NCI-H1417 (cell line): ENCODE results near the gene UBE2J2.

Experiments used
- DNase-seq, 3 experiments: peaks; one replicate each; lab custom pipeline; 2025; lab: John Stamatoyannopoulos, UW

Gene UBE2J2

GRCh38 chr1:1281533-1282321 is 8.1 kb upstream of the UBE2J2 start:
- DNase-seq = no peak

GRCh38 chr1:1280782-1281481 is 7.3 kb upstream of the UBE2J2 start:
- DNase-seq = no peak

DNA sequence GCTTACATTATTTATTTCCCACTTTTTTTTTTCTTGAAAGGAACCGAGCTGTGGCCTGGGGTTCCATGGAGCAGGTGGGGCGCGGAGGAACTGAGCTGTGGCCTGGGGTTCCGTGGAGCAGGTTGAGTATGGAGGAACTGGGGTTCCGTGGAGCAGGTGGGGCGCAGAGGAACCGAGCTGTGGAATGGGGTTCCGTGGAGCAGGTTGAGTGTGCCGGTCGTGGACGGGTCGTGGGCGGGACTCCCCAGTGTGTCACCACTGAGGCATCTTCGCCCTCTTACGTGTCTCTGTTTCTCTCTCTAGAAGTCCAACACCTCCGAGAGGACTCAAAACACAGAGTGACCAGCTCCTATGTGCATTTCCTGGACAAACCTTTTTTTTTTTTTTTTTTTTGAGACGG is 5.4 kb upstream of the UBE2J2 start:
- no peak for DNase-seq

DNA sequence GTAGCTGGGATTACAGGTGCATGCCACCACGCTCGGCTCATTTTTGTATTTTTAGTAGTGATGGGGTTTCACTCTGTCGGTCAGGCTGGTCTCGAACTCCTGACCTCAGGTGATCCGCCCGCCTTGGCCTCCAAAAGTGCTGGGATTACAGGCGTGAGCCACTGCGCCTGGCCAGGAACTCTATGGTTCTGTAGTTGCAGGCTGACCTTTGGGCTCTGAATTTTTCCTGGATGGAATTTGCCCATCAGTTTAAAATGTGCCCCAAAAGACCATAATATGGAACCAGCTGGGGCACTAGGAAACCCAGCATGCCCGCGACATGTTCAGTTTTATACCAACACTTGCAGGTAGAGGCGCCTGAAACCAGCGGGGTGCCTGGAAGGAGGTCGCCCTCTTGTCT is 5.0 kb upstream of the UBE2J2 start:
- no peak for DNase-seq

DNA sequence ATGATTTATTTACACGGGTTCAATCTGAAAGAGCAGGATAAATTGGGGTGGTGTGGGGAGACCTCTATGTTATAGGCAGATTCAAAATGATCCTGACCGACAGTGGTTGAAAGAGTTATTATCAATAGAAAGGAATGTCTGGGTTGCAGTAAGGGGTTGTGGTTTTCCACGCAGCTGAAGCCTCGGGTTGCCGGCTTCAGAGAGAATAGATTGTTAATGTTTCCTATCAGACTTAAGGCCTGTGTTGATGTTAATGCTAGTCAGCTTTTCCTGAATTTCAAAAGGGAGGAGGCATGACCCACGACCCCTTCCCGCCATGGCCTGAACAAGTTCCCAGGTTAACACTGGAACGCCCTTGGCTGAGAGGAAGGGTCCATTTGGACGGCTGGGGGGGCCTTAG is 2.2 kb upstream of the UBE2J2 start:
- no peak for DNase-seq

- DNase-seq = no peak
Observed at GRCh38 chr1:1274931-1275431, 1.3 kb upstream of the UBE2J2 start.

GRCh38 chr1:1274299-1274930 is 761 bp upstream of the UBE2J2 start:
- no peak for DNase-seq

GRCh38 chr1:1273209-1273511 is 494 bp downstream of the UBE2J2 start:
- DNase-seq = peak in 1 of 3 experiments; percentile 37

DNA sequence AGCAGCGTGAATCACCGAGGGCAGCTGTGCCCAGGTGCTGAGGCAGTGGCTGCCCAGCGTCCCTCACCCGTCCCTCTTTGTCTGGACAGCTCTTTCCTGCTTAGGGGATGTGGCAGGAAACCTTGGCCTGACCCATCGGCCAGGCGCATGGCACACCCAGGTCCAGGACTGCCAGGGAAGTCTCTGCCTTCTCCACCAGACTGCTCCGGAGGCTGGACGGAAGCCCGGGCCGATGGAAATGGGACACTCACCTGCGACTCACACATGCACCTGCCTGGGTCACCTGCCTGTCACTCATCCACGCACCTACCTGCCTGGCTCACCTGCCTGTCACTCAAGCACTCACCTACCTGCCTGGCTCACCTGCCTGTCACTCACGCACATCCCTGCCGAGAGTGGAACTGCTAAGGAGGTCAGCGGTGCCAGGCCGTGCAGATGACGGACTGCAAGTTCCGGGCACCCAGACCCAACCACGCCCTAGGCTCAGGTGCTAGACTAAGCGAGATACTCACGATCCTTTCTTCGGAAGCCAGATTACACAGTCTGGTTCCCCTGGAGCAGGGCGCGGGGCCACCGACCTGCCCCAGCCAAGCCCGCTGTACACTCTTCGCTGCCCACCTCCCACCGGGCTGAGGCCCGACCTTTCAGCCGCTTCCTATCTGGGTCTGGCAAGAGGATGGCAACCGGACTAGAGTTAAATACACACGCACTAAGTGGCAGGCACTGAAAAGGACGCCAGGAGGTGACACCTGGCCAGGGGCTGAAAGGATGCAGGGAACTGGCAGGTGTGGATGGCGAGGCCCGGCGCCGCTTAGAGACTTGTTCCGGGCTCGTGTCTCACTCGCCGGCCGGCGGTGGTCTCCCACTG is 1.1 kb downstream of the UBE2J2 start:
- DNase-seq = peak in 1 of 3 experiments; percentile 41

DNA sequence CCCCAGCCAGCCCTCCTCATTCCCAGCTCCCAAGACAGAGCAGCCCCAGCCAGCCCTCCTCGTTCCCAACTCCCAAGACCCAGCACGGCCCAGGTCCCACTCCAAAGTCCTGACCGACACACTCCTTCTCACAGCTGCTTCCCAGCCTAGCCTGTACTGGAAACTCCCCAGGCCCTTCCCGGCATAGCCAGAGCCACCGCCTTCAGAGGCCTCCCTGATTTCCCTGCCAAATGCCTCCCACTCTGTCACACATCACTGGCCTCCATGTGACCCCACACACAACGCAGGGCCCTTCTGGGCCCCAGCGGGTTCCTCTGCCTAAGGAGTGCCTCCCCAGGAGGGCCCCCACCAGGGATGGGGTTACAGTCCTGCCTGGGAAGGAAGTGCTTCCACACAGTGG is 2.8 kb downstream of the UBE2J2 start:
- DNase-seq = no peak

GRCh38 chr1:1268284-1268682 is 5.4 kb downstream of the UBE2J2 start:
- no peak for DNase-seq

GRCh38 chr1:1267488-1268283 is 6.0 kb downstream of the UBE2J2 start:
- no peak for DNase-seq

GRCh38 chr1:1264868-1265272 is 8.8 kb downstream of the UBE2J2 start:
- DNase-seq = no peak

DNA sequence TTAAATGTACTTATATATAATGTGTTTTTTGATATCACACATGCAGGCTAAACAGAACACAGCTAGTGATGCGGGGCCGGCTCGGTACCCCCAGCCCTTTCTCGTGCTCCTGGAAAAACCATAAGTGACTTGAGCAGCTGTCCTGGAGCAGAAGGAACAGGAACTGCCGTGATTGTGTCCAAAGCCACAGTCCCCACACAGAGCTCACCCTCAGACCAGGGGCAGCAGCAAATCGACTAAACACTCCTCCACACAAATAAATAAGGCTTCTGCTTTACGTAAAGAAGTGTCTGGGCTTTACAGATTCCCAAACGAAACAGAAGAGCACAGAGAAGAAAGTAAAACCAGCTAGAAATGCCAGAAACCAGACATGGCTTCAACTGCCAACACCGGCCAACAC is 9.6 kb downstream of the UBE2J2 start:
- no peak for DNase-seq

- DNase-seq = no peak
Observed at GRCh38 chr1:1262758-1263157, 10.9 kb downstream of the UBE2J2 start.

GRCh38 chr1:1262071-1262470 is 11.6 kb downstream of the UBE2J2 start:
- DNase-seq = no peak

DNA sequence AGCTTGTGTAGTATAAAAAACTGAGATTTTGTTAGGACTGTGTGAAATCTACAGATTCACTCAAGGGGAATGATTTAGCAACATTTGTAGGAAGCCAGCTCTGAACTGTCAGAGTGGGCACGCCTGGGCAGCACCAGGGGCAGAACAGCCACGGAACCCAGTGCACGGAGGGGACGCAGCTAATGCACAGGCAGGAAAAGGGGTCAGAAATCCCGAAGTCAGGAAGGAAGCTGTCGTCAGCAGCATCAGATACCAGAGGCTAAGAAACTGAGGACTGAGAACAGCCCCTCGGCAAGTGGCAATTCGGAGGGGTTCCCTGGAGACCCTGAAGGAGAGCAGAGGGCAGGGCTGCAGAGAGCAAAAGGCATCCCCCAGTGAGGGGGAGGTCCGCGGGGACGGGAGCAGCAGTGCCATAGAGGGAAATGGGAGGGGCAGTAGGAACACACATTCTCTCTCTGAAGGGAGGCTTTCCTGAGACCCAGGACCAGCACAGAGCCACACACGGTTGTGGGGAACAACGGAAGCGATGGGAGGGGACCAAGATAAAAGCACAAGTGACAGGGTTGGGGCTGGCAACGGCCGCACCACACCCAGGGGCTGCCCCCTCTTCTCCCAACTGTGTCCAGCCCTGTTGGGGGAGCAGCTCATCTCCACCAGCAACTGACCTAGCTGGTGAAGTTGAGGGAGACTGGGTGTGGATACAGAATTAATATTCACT is 12.7 kb downstream of the UBE2J2 start:
- no peak for DNase-seq

DNA sequence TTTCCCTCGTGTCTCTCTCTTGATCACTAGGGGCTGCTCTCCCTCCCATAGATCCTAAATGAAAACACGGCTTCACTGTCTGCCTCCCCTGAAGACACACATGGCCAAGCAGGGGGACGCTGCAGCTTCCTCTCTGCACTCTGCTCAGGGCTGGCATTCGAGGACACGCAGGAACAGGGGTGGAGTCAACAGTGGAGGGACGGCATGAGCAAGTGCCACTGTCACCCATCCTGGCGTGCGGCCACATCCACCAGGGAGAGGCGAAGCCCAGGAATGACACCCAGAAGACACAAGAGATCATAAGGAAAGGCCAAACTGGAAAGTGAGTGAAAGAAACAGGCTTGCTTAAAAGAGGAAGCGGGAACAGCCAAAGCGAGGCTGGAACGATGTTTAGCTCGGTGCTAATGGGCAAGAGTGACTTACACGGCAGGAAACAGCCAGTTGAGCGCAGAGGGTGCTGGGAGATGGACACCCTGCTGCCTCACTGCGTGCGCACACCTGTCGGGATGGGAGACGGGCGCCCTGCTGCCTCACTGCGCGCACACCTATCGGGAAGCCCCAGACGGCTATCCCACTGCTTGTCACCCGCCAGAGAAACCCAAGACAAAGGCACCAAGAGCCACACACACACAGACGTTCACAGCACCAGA is 13.6 kb downstream of the UBE2J2 start:
- peak in 2 of 3 experiments; percentile 44 to 69 for DNase-seq

- DNase-seq = no peak
Observed at GRCh38 chr1:1259540-1259939, 14.1 kb downstream of the UBE2J2 start.

DNA sequence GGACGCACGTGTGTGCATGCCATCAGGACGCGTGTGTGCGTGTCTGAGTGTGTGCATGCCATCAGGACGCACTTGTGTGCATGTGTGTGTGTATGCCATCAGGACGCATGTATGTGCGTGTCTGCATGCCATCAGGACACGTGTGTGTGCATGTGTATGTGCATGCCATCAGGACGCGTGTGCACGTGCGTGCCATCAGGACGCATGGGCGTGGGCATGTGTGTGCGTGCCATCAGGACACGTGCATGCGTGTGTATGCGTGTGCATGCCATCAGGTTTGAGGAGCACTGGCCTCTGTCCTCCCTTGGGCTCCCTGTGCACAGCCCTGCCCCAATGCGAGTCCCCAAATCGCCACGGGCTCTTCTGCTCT is 14.6 kb downstream of the UBE2J2 start:
- DNase-seq = no peak
